PC-3 (cell line): ENCODE measurements around the gene CHSY1. TPM values are rescaled to one million over a fixed set of nuclear protein-coding genes. Genes with fewer than 3 reads are reported as not detected.

Source experiments
- ATAC-seq: fragments of 200-7000 bp; cut with Tn5 transposase; 2 replicates; pipeline ENCODE4 v1.9.1; 2020; ENCODE audit warnings: mild to moderate bottlenecking, moderate library complexity
- BruUV-seq: library from RNA; stranded (reverse); fragments of 400-500 nt; replicated peaks from 2 replicates; lab custom pipeline; 2021; lab: Mats Ljungman, UMichigan
- CTCF ChIA-PET: fragments of 300-600 bp; sonication (Branson Sonifier 250); formaldehyde crosslinking; loops from one replicate; lab custom pipeline; 2022; ENCODE audit warnings: antibody characterized with exemption; lab: Charles Lee
- POLR2A ChIA-PET: fragments of 300-600 bp; sonication (Branson Sonifier 250); formaldehyde crosslinking; loops from one replicate; lab custom pipeline; 2022; ENCODE audit warnings: antibody characterized with exemption; ENCODE audit not compliant: unreplicated experiment; lab: Charles Lee
- DNase-seq: peaks from one replicate; pipeline ENCODE4 v3.0.0-alpha.2; 2015
- H2AFZ ChIP-seq: fragments of 300-600 bp; sonication (generic); 2 replicates; pipeline ENCODE4 v1.6.0; 2016; ENCODE audit warnings: antibody characterized with exemption, low read length
- H3F3A ChIP-seq: fragments of 300-600 bp; sonication (generic); one replicate; pipeline ENCODE4 v1.6.0; 2017; ENCODE audit warnings: antibody characterized with exemption, low read length, control low read depth, mild to moderate bottlenecking; ENCODE audit not compliant: unreplicated experiment
- H3K27ac ChIP-seq: fragments of 300-600 bp; sonication (generic); 2 replicates; pipeline ENCODE4 v1.5.1; 2016; ENCODE audit warnings: mild to moderate bottlenecking, low read length
- H3K27me3 ChIP-seq: fragments of 300-600 bp; sonication (generic); 2 replicates; pipeline ENCODE4 v1.6.1; 2016; ENCODE audit warnings: low read length, mixed read lengths
- H3K36me3 ChIP-seq: fragments of 300-600 bp; sonication (generic); 2 replicates; pipeline ENCODE4 v1.6.1; 2016; ENCODE audit warnings: low read depth, mixed run types, low read length, mixed read lengths
- H3K4me1 ChIP-seq: fragments of 300-600 bp; sonication (generic); 2 replicates; pipeline ENCODE4 v1.5.1; 2016; ENCODE audit warnings: low read length; ENCODE audit not compliant: insufficient read depth
- H3K4me2 ChIP-seq: fragments of 300-600 bp; sonication (generic); 2 replicates; pipeline ENCODE4 v1.6.0; 2016; ENCODE audit warnings: low read length
- H3K4me3 ChIP-seq: fragments of 300-600 bp; sonication (generic); 2 replicates; pipeline ENCODE4 v1.5.1; 2016; ENCODE audit warnings: mild to moderate bottlenecking, low read length, mixed read lengths
- H3K79me2 ChIP-seq: fragments of 300-600 bp; sonication (generic); 2 replicates; pipeline ENCODE4 v1.6.1; 2017; ENCODE audit warnings: low read length, mixed read lengths
- H3K9ac ChIP-seq: fragments of 300-600 bp; sonication (generic); 2 replicates; pipeline ENCODE4 v1.6.0; 2016; ENCODE audit warnings: mild to moderate bottlenecking, low read length
- H3K9me2 ChIP-seq: fragments of 300-600 bp; sonication (generic); replicated peaks from 2 replicates; pipeline ENCODE4 v1.6.1; 2016; ENCODE audit warnings: mixed run types, low read length, mixed read lengths
- H3K9me3 ChIP-seq: fragments of 300-600 bp; sonication (generic); 2 replicates; pipeline ENCODE4 v1.6.1; 2016; ENCODE audit warnings: low read length, mixed read lengths
- H4K20me1 ChIP-seq: fragments of 300-600 bp; sonication (generic); 2 replicates; pipeline ENCODE4 v1.6.1; 2016; ENCODE audit warnings: low read length, mixed read lengths
- EZH2 ChIP-seq: fragments of 300-600 bp; sonication (generic); IDR thresholded peaks from one replicate; pipeline ENCODE4 v1.6.1; 2017; ENCODE audit warnings: antibody characterized with exemption, mild to moderate bottlenecking, low read length; ENCODE audit not compliant: unreplicated experiment
- EZH2phosphoT487 ChIP-seq: fragments of 300-600 bp; sonication (generic); IDR thresholded peaks from 2 replicates; pipeline ENCODE4 v1.6.1; 2018; ENCODE audit warnings: mild to moderate bottlenecking, antibody characterized with exemption, low read length, borderline replicate concordance
- intact Hi-C: fragments of 100-400 bp; cut with micrococcal nuclease; formaldehyde crosslinking; loops from 2 replicates; pipeline ENCODE4 v1.9.0; 2023
- total RNA-seq: library from RNA; depleted of rRNA; stranded (reverse); fragments of >200 nt; gene quantifications from 2 replicates; pipeline ENCODE4 v1.2.3, GENCODE V29; 2014
- TF ChIP-seq, protein P1 (sequence below): fragments of 300-600 bp; sonication (generic); conservative IDR thresholded peaks from 2 replicates; pipeline ENCODE4 v1.5.1; 2017; ENCODE audit warnings: antibody characterized with exemption, low read depth, mild to moderate bottlenecking, low read length

Gene CHSY1
- total RNA-seq, 1 experiment from 2014 or later: 13.8 TPM

DNA sequence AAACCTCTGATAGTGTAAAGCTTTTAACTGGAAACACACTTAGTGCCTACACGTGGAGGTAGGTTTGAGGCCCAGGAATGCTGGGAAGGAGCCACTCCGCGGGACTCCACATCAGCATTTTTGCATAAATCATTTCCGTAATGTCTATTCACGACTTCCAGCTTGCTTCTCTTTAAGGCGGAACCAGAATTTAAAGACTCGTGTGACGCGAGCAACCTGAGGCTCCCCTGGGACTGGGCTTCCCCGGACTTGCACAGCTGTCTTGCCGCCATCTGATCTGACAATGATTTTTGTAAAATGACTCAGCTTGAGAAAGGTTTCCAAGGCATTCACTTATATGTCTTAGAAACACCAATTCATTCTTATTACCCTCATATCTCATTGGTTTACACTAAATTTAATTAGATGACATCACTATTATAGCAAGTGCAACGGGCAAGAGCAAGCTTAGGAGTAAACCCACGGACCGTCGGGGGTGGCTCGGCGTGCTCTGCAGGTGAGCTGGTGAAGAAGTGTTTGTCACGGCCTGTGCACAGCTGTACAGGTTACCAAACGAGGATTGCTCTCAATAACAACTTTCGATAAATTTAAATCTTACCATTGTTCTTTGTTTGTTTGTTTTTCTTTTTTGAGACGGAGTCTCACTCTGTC lies 95.2 kb downstream of the CHSY1 start:
- H3K4me2 ChIP-seq: no peak overlapping the region
- no peak for TF ChIP-seq EZH2
- no peak for TF ChIP-seq EZH2phosphoT487
- TF ChIP-seq, protein P1, sequence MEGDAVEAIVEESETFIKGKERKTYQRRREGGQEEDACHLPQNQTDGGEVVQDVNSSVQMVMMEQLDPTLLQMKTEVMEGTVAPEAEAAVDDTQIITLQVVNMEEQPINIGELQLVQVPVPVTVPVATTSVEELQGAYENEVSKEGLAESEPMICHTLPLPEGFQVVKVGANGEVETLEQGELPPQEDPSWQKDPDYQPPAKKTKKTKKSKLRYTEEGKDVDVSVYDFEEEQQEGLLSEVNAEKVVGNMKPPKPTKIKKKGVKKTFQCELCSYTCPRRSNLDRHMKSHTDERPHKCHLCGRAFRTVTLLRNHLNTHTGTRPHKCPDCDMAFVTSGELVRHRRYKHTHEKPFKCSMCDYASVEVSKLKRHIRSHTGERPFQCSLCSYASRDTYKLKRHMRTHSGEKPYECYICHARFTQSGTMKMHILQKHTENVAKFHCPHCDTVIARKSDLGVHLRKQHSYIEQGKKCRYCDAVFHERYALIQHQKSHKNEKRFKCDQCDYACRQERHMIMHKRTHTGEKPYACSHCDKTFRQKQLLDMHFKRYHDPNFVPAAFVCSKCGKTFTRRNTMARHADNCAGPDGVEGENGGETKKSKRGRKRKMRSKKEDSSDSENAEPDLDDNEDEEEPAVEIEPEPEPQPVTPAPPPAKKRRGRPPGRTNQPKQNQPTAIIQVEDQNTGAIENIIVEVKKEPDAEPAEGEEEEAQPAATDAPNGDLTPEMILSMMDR: no peak
- DNase-seq (no peak), ATAC-seq (no peak)
- no peaks in the 10 kb centered on the region for H3K36me3 ChIP-seq
- no peaks in the 10 kb centered on the region for H3K79me2 ChIP-seq
- H3F3A ChIP-seq: no peaks in the 10 kb centered on the region
- H3K4me3 ChIP-seq: no peak overlapping the region
- H3K27ac ChIP-seq: no peak overlapping the region
- H4K20me1 ChIP-seq: no peaks in the 10 kb centered on the region
- ChIA-PET POLR2A (no interaction called here), CTCF (no interaction called here)
- BruUV-seq: no TSS peak
- no peaks in the 10 kb centered on the region for H3K9me3 ChIP-seq
- no peak overlapping the region for H2AFZ ChIP-seq
- H3K4me1 ChIP-seq: no peaks in the 10 kb centered on the region
- intact Hi-C loops: no loop called here
- no peaks in the 10 kb centered on the region for H3K9me2 ChIP-seq
- H3K9ac ChIP-seq: no peak overlapping the region
- H3K27me3 ChIP-seq: no peaks in the 10 kb centered on the region

DNA sequence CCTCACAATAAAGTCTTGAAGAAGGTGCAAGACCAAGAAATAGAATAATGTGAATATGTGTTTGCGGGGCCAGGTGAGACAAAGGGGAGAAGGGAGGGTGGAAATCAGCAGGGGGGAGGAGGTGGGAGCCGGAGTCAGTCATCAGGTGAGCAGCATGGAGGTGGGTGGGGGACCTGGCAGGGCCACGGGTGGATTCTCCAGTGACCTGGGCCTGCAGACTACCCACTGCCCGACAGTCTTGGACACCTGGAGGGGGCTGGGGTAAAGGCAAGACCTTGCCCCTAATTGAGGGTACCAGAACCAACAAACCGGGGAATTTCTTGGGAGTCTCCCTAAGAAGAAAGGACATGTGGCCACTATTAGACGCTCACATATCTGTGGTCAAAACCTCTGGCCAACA lies 95.8 kb downstream of the CHSY1 start:
- H2AFZ ChIP-seq: no peak overlapping the region
- H3K4me2 ChIP-seq: no peak overlapping the region
- intact Hi-C loops: no loop called here
- H3K36me3 ChIP-seq: no peaks in the 10 kb centered on the region
- no peaks in the 10 kb centered on the region for H3F3A ChIP-seq
- no peaks in the 10 kb centered on the region for H3K9me3 ChIP-seq
- ATAC-seq (no peak), DNase-seq (no peak)
- TF ChIP-seq, protein P1: no peak
- TF ChIP-seq EZH2phosphoT487 (no peak), EZH2 (no peak)
- H3K9ac ChIP-seq: no peak overlapping the region
- BruUV-seq: no TSS peak
- ChIA-PET POLR2A (no interaction called here), CTCF (no interaction called here)
- no peaks in the 10 kb centered on the region for H4K20me1 ChIP-seq
- H3K4me1 ChIP-seq: no peaks in the 10 kb centered on the region
- no peaks in the 10 kb centered on the region for H3K79me2 ChIP-seq
- no peak overlapping the region for H3K4me3 ChIP-seq
- H3K27me3 ChIP-seq: no peaks in the 10 kb centered on the region
- H3K27ac ChIP-seq: no peak overlapping the region
- no peaks in the 10 kb centered on the region for H3K9me2 ChIP-seq

DNA sequence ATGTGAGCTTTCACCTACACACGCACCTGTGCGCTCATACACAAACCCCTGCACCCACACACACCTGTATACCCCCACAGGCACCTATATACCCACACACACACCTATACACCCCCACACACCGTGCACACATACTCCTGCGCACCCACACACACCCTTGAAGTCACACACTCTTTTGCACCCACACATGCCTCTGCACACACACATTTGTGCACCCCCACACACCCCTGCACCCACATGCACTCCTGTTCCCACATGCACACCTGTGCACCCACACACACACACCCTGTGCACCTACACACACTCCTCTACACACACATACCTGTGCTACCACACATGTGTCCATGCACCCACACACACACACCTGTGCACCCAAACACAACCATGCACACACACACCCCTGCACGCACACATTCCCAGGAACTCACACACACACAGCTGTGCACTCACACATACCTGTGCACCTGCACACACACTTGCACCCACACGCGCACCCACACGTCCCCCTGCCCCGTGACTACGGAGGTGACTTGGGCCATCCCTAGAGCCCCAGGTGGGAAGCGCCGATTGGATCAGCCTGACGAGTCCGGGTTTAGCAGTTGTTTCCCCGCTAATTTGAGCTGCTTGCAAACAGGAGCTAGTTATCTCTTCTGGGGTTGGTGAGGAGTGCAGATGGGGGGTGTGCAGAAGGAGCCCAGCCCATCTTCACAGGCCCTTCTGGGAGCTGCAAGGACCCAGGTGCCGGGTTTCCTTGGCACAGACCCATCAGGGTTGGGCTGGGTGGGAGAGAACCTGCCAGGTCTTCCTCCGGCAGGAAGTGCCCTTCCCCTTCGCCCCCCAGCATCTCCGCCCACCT lies 97.8 kb downstream of the CHSY1 start:
- H3K9me3 ChIP-seq: no peaks in the 10 kb centered on the region

More for the DNA sequence above, 97.8 kb downstream of the CHSY1 start:
- ATAC-seq (no peak), DNase-seq (no peak)
- no peaks in the 10 kb centered on the region for H3K4me1 ChIP-seq
- no TSS peak for BruUV-seq
- no peaks in the 10 kb centered on the region for H3F3A ChIP-seq
- CTCF ChIA-PET: no interaction called here
- intact Hi-C loops: no loop called here
- H2AFZ ChIP-seq: no peak overlapping the region
- POLR2A ChIA-PET: no interaction called here
- H3K9ac ChIP-seq: no peak overlapping the region
- TF ChIP-seq EZH2: no peak
- TF ChIP-seq EZH2phosphoT487: no peak
- TF ChIP-seq, protein P1: no peak
- H3K4me3 ChIP-seq: no peak overlapping the region
- no peaks in the 10 kb centered on the region for H3K36me3 ChIP-seq
- no peak overlapping the region for H3K4me2 ChIP-seq
- no peaks in the 10 kb centered on the region for H3K9me2 ChIP-seq
- no peaks in the 10 kb centered on the region for H3K27me3 ChIP-seq
- H4K20me1 ChIP-seq: no peaks in the 10 kb centered on the region
- H3K79me2 ChIP-seq: no peaks in the 10 kb centered on the region
- H3K27ac ChIP-seq: no peak overlapping the region
